M059J (cell line): Measurements from ENCODE around the gene MRTFB. TPM values are rescaled to one million over a fixed set of nuclear protein-coding genes. Genes with fewer than 3 reads are reported as not detected.
"Not testable (repeated sequence)": the region's sequence is repeated elsewhere in the genome, so short reads cannot be mapped to it uniquely, and the experiment has no call there.

ENCODE experiments used
- DNase-seq: peaks from one replicate; pipeline ENCODE4 v3.0.0-alpha.2; 2012; ENCODE audit warnings: low read depth
- total RNA-seq: library from RNA; depleted of rRNA; stranded (reverse); fragments of >200 nt; shearing (Covaris generic); gene quantifications from 2 replicates; pipeline ENCODE4 v1.2.3, GENCODE V29; 2014

Gene MRTFB
- total RNA-seq, 1 experiment from 2014 or later, result 15.0 TPM

- DNase-seq, result no peak
These were observed 34.7 kb downstream of the MRTFB start for GRCh38 chr16:14105760-14106375.

- DNase-seq, result no peak
These were observed 35.3 kb downstream of the MRTFB start for GRCh38 chr16:14106457-14106856.

GRCh38 chr16:14106961-14107360, 35.8 kb downstream of the MRTFB start:
- no peak for DNase-seq

GRCh38 chr16:14109077-14109775, 38.1 kb downstream of the MRTFB start:
- no peak for DNase-seq

- DNase-seq, result peak; percentile 33
These were observed 38.9 kb downstream of the MRTFB start for GRCh38 chr16:14109782-14110727.

GRCh38 chr16:14110728-14111251, 39.7 kb downstream of the MRTFB start:
- DNase-seq, result no peak

GRCh38 chr16:14111713-14112538, 40.8 kb downstream of the MRTFB start:
- peak; percentile 37 for DNase-seq

GRCh38 chr16:14112539-14112856, 41.4 kb downstream of the MRTFB start:
- DNase-seq, result no peak

GRCh38 chr16:14113344-14113743, 42.2 kb downstream of the MRTFB start:
- DNase-seq, result no peak

- peak; percentile 58 for DNase-seq
These were observed 45.9 kb downstream of the MRTFB start for GRCh38 chr16:14117051-14117450.

GRCh38 chr16:14119799-14120198, 48.7 kb downstream of the MRTFB start:
- DNase-seq, result no peak

- DNase-seq, result no peak
These were observed 49.2 kb downstream of the MRTFB start for GRCh38 chr16:14120335-14120734.

- DNase-seq, result no peak
These were observed 50.0 kb downstream of the MRTFB start for GRCh38 chr16:14121142-14121541.

- DNase-seq, result no peak
These were observed 50.8 kb downstream of the MRTFB start for GRCh38 chr16:14121872-14122271.

GRCh38 chr16:14122430-14122829, 51.3 kb downstream of the MRTFB start:
- not testable (repeated sequence) for DNase-seq

GRCh38 chr16:14125000-14125681, 54.0 kb downstream of the MRTFB start:
- no peak for DNase-seq

- no peak for DNase-seq
These were observed 54.6 kb downstream of the MRTFB start for GRCh38 chr16:14125708-14126107.

GRCh38 chr16:14128097-14128496, 57.0 kb downstream of the MRTFB start:
- DNase-seq, result no peak

GRCh38 chr16:14129502-14129901, 58.4 kb downstream of the MRTFB start:
- DNase-seq, result no peak

GRCh38 chr16:14131774-14132695, 60.9 kb downstream of the MRTFB start:
- no peak for DNase-seq
